Mononuclear cell (primary cell): ENCODE results near the gene CCSAP. TPM values are rescaled to one million over a fixed set of nuclear protein-coding genes. Genes with fewer than 3 reads are reported as not detected.

ENCODE experiments used
- H3K27me3 ChIP-seq: 2 replicates; pipeline ENCODE4 v1.6.0; 2011; ENCODE audit warnings: low read length, control low read depth; ENCODE audit not compliant: insufficient read depth
- H3K4me1 ChIP-seq: 2 replicates; pipeline ENCODE4 v1.5.1; 2011; ENCODE audit warnings: mild to moderate bottlenecking, low read length, control low read depth; ENCODE audit not compliant: insufficient read depth
- H3K4me3 ChIP-seq: 2 replicates; pipeline ENCODE4 v1.5.1; 2011; ENCODE audit warnings: mild to moderate bottlenecking, low read length, moderate library complexity
- H3K9me3 ChIP-seq: 2 replicates; pipeline ENCODE4 v1.5.1; 2011; ENCODE audit warnings: low read depth, mild to moderate bottlenecking, control low read depth, low read length
- total RNA-seq: library from RNA; depleted of rRNA; stranded (reverse); fragments of >200 nt; gene quantifications from one replicate; pipeline ENCODE4 v1.2.3, GENCODE V29; 2012

The CCSAP gene
- total RNA-seq, 1 donor = 21.1 TPM

- no peaks in the 10 kb centered on the region for H3K27me3 ChIP-seq
- no peak overlapping the region for H3K4me3 ChIP-seq
- no peaks in the 10 kb centered on the region for H3K9me3 ChIP-seq
- peaks cover 37% of the 10 kb centered on the region for H3K4me1 ChIP-seq
These were observed 64.6 kb downstream of the CCSAP start for GRCh38 chr1:229278120-229278741.

- peaks cover 55% of the 10 kb centered on the region for H3K4me1 ChIP-seq
These were observed 67.8 kb downstream of the CCSAP start for GRCh38 chr1:229275005-229275404.

GRCh38 chr1:229273507-229274232, 69.2 kb downstream of the CCSAP start:
- no peaks in the 10 kb centered on the region for H3K9me3 ChIP-seq
- H3K4me3 ChIP-seq = no peak overlapping the region
- H3K27me3 ChIP-seq = no peaks in the 10 kb centered on the region
- peaks cover 54% of the 10 kb centered on the region for H3K4me1 ChIP-seq

More at GRCh38 chr1:229275005-229275404, 67.8 kb downstream of the CCSAP start:
- no peak overlapping the region for H3K4me3 ChIP-seq
- H3K27me3 ChIP-seq = no peaks in the 10 kb centered on the region
- no peaks in the 10 kb centered on the region for H3K9me3 ChIP-seq

DNA sequence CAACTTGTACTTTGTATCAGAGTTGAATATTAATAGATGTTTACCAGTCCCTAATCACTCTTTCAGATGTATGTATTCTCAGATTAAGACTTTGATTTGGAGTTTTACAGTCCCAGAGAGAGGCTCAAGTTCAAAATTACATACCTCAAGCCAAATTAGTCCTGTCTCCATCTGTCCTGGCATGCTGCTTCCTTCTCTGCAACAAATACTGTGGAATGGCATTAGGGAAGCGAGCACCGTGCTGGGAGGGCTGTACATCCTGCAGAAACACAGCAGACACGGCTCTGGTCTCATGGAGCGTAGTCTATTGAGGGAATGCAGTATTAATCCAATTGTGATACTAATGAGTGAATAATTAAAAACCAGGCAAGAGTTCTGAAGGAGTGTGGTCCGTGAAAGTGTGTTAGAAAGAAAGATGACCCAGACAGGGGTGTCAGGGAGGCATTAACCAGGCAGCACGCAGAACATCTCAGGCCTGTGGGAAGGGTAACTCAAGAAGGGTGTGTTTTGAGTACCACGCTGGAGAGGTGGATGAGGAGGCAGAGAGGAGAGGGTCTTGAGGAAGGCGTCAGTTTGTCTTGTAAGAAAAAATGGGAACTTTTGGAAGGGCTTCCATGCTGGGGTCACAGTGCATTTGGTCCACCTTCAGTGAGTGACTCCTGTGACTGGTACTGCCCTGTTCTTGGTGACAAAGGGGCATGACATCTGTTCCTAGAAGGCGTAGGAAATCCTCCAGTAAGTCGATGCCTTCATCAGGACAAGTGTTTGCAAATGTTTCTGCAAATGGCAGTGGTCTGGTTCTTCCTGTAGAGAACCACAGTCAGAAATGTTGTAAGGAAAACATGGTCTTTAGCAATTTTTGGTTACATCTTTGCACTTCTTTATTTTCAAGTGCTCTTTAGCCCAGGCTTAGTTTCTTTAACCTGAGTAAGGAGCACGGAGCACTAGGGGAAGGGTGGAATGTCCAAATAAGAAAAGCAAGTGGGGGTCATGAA, 70.4 kb downstream of the CCSAP start:
- H3K27me3 ChIP-seq = no peaks in the 10 kb centered on the region
- H3K9me3 ChIP-seq = no peaks in the 10 kb centered on the region
- H3K4me1 ChIP-seq = peaks cover 51% of the 10 kb centered on the region
- H3K4me3 ChIP-seq = peak overlapping the region; percentile 62

DNA sequence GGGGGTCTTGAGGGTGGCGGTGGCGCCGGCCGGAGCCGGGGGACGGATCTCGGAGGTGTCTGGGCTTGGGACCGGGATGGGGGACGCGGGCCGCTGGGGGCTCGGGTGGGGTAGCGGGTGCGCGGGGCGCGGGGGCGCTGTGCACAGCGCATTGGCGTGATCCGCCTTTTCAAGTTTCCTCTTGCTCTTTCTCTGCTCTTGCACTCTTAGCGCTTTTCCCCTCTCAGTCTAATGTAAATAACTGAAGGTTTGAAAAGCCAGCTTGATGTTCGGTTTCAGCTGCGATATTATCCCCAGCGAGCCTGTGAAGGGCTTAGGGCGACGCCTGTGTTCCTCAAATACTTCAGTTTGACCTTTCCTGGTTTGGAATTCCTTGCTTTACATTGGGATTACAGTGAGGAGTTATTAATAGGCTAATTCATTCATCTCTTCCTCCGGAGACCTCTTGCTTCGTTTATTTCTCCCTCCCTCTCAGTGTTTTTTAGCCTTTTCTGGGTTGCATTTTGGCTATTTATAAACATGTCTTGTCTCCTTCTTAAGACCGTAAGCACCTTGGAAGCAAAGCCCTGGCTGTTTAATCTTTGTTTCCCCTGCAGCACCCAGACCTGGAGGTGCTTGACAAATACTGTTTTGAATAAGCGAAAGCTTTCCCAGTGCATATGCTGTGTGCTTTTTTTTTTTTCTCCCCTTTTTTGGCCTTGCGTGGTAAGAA, 71.2 kb downstream of the CCSAP start:
- H3K9me3 ChIP-seq = no peaks in the 10 kb centered on the region
- no peaks in the 10 kb centered on the region for H3K27me3 ChIP-seq
- H3K4me1 ChIP-seq = peaks cover 49% of the 10 kb centered on the region
- H3K4me3 ChIP-seq = peak overlapping the region; percentile 62

Other genes with a start within 250 kb of the CCSAP start
- 20.9 TPM for gene RAB4A, start 71.9 kb downstream of the CCSAP start, total RNA-seq
- not detected for gene ACTA1, start 91.0 kb upstream of the CCSAP start, total RNA-seq
- gene NUP133, start 165.3 kb upstream of the CCSAP start, total RNA-seq = 42.0 TPM
- 12.1 TPM for gene ABCB10, start 215.7 kb upstream of the CCSAP start, total RNA-seq